HG02884 (cell line): ENCODE data around the gene LRRC17.
"Not testable (repeated sequence)": the region's sequence is repeated elsewhere in the genome, so short reads cannot be mapped to it uniquely, and the experiment has no call there.

ENCODE experiments used
- ATAC-seq: cut with Tn5 transposase; IDR thresholded peaks from one replicate; pipeline ENCODE4 v1.9.1; 2021; ENCODE audit warnings: mild to moderate bottlenecking, moderate library complexity; ENCODE audit not compliant: unreplicated experiment

LRRC17 gene

GRCh38 chr7:102897211-102897631 lies 15.6 kb upstream of the LRRC17 start:
- ATAC-seq: no peak

GRCh38 chr7:102897856-102898531 lies 14.8 kb upstream of the LRRC17 start:
- no peak for ATAC-seq

- ATAC-seq: no peak
These were observed 14.3 kb upstream of the LRRC17 start for GRCh38 chr7:102898532-102898859.

GRCh38 chr7:102902052-102902451 lies 10.7 kb upstream of the LRRC17 start:
- not testable (repeated sequence) for ATAC-seq

- not testable (repeated sequence) for ATAC-seq
These were observed 9.2 kb upstream of the LRRC17 start for GRCh38 chr7:102903576-102903975.

GRCh38 chr7:102908676-102909075 lies 4.1 kb upstream of the LRRC17 start:
- no peak for ATAC-seq

- ATAC-seq: no peak
These were observed 1.0 kb downstream of the LRRC17 start for GRCh38 chr7:102913826-102914225.

- no peak for ATAC-seq
These were observed 1.8 kb downstream of the LRRC17 start for GRCh38 chr7:102914585-102914984.

- ATAC-seq: no peak
These were observed 3.6 kb downstream of the LRRC17 start for GRCh38 chr7:102916426-102916825.

- no peak for ATAC-seq
These were observed 4.1 kb downstream of the LRRC17 start for GRCh38 chr7:102916881-102917280.

GRCh38 chr7:102917436-102918353 lies 4.9 kb downstream of the LRRC17 start:
- ATAC-seq: no peak

GRCh38 chr7:102918845-102919244 lies 6.0 kb downstream of the LRRC17 start:
- no peak for ATAC-seq

GRCh38 chr7:102925976-102926782 lies 13.4 kb downstream of the LRRC17 start:
- no peak for ATAC-seq

- ATAC-seq: no peak
These were observed 14.0 kb downstream of the LRRC17 start for GRCh38 chr7:102926783-102927140.

GRCh38 chr7:102927312-102927933 lies 14.6 kb downstream of the LRRC17 start:
- no peak for ATAC-seq

- no peak for ATAC-seq
These were observed 19.0 kb downstream of the LRRC17 start for GRCh38 chr7:102931757-102932156.

- no peak for ATAC-seq
These were observed 21.0 kb downstream of the LRRC17 start for GRCh38 chr7:102933763-102934162.

- no peak for ATAC-seq
These were observed 21.4 kb downstream of the LRRC17 start for GRCh38 chr7:102934239-102934638.

GRCh38 chr7:102934701-102935100 lies 21.9 kb downstream of the LRRC17 start:
- ATAC-seq: no peak

GRCh38 chr7:102935450-102936115 lies 22.8 kb downstream of the LRRC17 start:
- ATAC-seq: no peak
